Neural progenitor cell (in vitro differentiated cells): ENCODE results near the gene PCDHA3.

ENCODE experiments used
- EZH2phosphoT487 ChIP-seq: fragments of 200-600 bp; sonication (generic); IDR thresholded peaks from 2 replicates; pipeline ENCODE4 v1.6.1; 2017; ENCODE audit warnings: antibody characterized with exemption
- TF ChIP-seq, protein P1 (sequence below): fragments of 200-600 bp; sonication (generic); IDR thresholded peaks from 2 replicates; pipeline ENCODE4 v1.5.1; 2017; ENCODE audit warnings: antibody characterized with exemption, mild to moderate bottlenecking

DNA sequence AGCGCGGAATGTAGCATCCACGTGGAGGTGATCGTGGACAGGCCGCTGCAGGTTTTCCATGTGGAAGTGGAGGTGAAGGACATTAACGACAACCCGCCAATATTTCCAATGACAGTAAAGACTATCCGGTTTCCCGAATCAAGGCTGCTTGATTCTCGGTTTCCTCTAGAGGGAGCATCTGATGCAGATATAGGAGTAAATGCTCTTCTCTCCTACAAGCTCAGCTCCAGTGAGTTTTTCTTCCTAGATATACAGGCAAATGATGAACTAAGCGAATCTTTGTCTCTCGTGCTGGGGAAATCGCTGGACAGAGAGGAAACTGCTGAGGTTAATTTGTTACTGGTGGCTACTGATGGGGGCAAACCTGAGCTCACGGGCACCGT lies 5.6 kb upstream of the PCDHA3 start:
- TF ChIP-seq, protein P1, sequence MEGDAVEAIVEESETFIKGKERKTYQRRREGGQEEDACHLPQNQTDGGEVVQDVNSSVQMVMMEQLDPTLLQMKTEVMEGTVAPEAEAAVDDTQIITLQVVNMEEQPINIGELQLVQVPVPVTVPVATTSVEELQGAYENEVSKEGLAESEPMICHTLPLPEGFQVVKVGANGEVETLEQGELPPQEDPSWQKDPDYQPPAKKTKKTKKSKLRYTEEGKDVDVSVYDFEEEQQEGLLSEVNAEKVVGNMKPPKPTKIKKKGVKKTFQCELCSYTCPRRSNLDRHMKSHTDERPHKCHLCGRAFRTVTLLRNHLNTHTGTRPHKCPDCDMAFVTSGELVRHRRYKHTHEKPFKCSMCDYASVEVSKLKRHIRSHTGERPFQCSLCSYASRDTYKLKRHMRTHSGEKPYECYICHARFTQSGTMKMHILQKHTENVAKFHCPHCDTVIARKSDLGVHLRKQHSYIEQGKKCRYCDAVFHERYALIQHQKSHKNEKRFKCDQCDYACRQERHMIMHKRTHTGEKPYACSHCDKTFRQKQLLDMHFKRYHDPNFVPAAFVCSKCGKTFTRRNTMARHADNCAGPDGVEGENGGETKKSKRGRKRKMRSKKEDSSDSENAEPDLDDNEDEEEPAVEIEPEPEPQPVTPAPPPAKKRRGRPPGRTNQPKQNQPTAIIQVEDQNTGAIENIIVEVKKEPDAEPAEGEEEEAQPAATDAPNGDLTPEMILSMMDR = peak; percentile 57
- TF ChIP-seq EZH2phosphoT487 = no peak
